ENCODE results near the gene COL4A2. TPM values are rescaled to one million over a fixed set of nuclear protein-coding genes. Genes with fewer than 3 reads are reported as not detected.

Gene COL4A2
- total RNA-seq, 1 experiment from 2014 or later: 74.5 TPM

DNA sequence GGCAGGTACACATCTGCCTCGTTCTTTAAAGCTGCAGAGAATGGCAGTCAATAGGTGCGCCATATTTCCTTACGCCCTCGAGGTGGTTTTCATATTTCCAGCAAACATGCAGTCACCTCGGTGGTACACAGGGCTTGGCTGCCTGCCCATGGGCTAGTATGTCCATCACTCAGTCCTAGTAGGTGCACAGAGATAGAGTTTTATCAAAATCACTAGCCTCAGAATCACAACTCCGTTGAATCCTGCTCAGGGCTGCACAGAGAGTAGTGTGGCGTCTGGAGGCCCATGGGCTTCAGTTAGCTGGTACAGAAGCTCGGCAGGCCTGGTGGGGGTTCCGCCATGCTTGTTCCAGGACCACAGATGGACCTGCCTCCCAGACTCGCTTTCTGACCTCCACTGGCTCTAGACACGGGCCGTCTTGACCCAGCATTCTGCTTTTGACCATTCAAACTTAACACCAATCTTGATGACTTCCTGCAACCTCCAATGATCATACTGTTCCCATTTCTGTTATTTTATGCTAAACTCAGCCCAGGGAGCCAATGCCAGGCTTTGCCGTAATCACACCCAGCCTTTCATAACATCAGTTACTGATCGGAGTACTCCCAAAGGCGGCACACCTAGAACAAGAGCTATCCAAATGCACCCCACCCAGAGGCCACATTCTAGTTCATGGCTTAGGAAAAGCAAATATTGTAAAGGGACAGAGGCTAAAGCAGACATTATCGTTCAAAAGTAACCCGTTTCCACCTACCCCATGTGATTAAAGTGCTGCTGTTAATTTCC lies 134.1 kb downstream of the COL4A2 start:
- no TSS peak for BruUV-seq (replicated peaks)
- CTCF ChIA-PET: no interaction called here
- H3K79me2 ChIP-seq (ENCODE audit: low read length): no peaks in the 10 kb centered on the region

DNA sequence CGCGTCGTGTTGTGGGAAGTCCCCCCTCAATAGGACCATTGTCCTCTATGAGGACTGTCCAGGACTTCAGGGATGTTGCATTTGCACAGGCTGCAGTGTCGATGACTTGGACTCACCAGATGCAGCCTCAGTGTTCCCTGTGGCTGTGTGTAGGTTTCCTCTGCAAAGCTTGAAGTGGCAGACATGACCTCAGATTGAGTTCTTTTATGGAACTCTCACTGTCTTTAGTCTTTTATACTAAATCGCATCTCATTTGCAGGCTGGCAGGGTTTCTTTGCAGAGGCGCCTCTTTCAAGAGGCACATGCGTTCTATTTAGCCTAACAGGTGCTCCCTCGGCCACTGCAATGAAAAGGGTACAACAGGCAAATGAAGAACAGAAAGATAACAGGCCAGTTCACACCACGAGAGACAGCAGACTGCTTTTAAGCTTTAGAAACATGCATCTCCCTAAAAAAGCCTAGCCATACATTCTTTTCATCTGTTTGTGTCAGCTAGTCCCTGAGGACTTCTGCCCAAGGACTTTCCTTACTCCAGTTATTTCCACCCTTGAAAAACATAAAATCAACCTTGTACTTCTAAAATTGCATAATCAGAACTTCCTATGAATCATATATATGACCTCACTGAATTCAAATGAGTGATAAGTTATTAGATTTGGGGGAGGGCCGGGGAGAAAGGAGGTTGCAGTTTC lies 136.0 kb downstream of the COL4A2 start:
- DNase-seq (peak; percentile 47), ATAC-seq (no peak; the same call in 1 of the 2 replicates)
- Histone ChIP-seq H2AFZ (ENCODE audit: low read length) (no peak overlapping the region), H4K20me1 (ENCODE audit: low read length) (no peaks in the 10 kb centered on the region), H3K4me3 (ENCODE audit: low read length) (no peak overlapping the region), H3K9me3 (ENCODE audit: low read length) (no peaks in the 10 kb centered on the region), H3K27ac (ENCODE audit: low read length) (peak overlapping the region; percentile 55), H3K36me3 (ENCODE audit: low read depth, low read length) (no peaks in the 10 kb centered on the region; the same call in 1 of the 2 replicates), H3K27me3 (ENCODE audit: low read length) (no peaks in the 10 kb centered on the region), H3K9me2 (replicated peaks; ENCODE audit: low read length) (no peaks in the 10 kb centered on the region), H3F3A (ENCODE audit: low read length, unreplicated experiment) (no peaks in the 10 kb centered on the region), H3K4me1 (ENCODE audit: insufficient read depth, low read length) (peaks cover 43% of the 10 kb centered on the region), H3K9ac (ENCODE audit: low read length) (no peak overlapping the region), H3K79me2 (ENCODE audit: low read length) (no peaks in the 10 kb centered on the region), H3K4me2 (ENCODE audit: low read length) (peak overlapping the region; percentile 46)
- ChIA-PET CTCF (interaction anchor here (0.6 kb wide), 1 partner anchor 105 kb away, joined by 4 read pairs; no protein-coding TSS in a partner anchor), POLR2A (ENCODE audit: unreplicated experiment) (no interaction called here)
- no TSS peak for BruUV-seq (replicated peaks)
- intact Hi-C loops (cut with micrococcal nuclease): no loop called here
- TF ChIP-seq EZH2phosphoT487 (IDR thresholded peaks at IDR 0.05; ENCODE audit: borderline replicate concordance, low read length) (no peak), EZH2 (IDR thresholded peaks at IDR 0.05; ENCODE audit: low read length, unreplicated experiment) (no peak)
- TF ChIP-seq, protein P1, sequence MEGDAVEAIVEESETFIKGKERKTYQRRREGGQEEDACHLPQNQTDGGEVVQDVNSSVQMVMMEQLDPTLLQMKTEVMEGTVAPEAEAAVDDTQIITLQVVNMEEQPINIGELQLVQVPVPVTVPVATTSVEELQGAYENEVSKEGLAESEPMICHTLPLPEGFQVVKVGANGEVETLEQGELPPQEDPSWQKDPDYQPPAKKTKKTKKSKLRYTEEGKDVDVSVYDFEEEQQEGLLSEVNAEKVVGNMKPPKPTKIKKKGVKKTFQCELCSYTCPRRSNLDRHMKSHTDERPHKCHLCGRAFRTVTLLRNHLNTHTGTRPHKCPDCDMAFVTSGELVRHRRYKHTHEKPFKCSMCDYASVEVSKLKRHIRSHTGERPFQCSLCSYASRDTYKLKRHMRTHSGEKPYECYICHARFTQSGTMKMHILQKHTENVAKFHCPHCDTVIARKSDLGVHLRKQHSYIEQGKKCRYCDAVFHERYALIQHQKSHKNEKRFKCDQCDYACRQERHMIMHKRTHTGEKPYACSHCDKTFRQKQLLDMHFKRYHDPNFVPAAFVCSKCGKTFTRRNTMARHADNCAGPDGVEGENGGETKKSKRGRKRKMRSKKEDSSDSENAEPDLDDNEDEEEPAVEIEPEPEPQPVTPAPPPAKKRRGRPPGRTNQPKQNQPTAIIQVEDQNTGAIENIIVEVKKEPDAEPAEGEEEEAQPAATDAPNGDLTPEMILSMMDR (conservative IDR thresholded peaks at IDR 0.05; ENCODE audit: low read depth, low read length): no peak

More for the DNA sequence above, 134.1 kb downstream of the COL4A2 start:
- Histone ChIP-seq H3K4me3 (ENCODE audit: low read length) (no peak overlapping the region), H3K27me3 (ENCODE audit: low read length) (no peaks in the 10 kb centered on the region), H3K9ac (ENCODE audit: low read length) (no peak overlapping the region), H3K4me1 (ENCODE audit: insufficient read depth, low read length) (peaks cover 26% of the 10 kb centered on the region), H3F3A (ENCODE audit: low read length, unreplicated experiment) (no peaks in the 10 kb centered on the region), H3K9me3 (ENCODE audit: low read length) (no peaks in the 10 kb centered on the region), H3K27ac (ENCODE audit: low read length) (no peak overlapping the region), H4K20me1 (ENCODE audit: low read length) (no peaks in the 10 kb centered on the region), H3K9me2 (replicated peaks; ENCODE audit: low read length) (no peaks in the 10 kb centered on the region), H2AFZ (ENCODE audit: low read length) (no peak overlapping the region), H3K36me3 (ENCODE audit: low read depth, low read length) (no peaks in the 10 kb centered on the region), H3K4me2 (ENCODE audit: low read length) (no peak overlapping the region)
- intact Hi-C loops (cut with micrococcal nuclease): no loop called here
- POLR2A ChIA-PET (ENCODE audit: unreplicated experiment): no interaction called here
- DNase-seq (no peak), ATAC-seq (no peak)
- TF ChIP-seq EZH2phosphoT487 (IDR thresholded peaks at IDR 0.05; ENCODE audit: borderline replicate concordance, low read length): no peak
- TF ChIP-seq EZH2 (IDR thresholded peaks at IDR 0.05; ENCODE audit: low read length, unreplicated experiment): no peak
- TF ChIP-seq, protein P1 (conservative IDR thresholded peaks at IDR 0.05; ENCODE audit: low read depth, low read length): no peak
